GM18868 (cell line): ENCODE results near the gene NAB1.
"Not testable (repeated sequence)": the region's sequence is repeated elsewhere in the genome, so short reads cannot be mapped to it uniquely, and the experiment has no call there.

Experiments used
- ATAC-seq: cut with Tn5 transposase; IDR thresholded peaks from one replicate; pipeline ENCODE4 v1.9.1; 2021; ENCODE audit warnings: mild to moderate bottlenecking, moderate library complexity; ENCODE audit not compliant: unreplicated experiment

The NAB1 gene

GRCh38 chr2:190708650-190709049 lies 59.8 kb downstream of the NAB1 start:
- ATAC-seq, result not testable (repeated sequence)

- ATAC-seq, result no peak
Observed at GRCh38 chr2:190711069-190711468, 62.2 kb downstream of the NAB1 start.

DNA sequence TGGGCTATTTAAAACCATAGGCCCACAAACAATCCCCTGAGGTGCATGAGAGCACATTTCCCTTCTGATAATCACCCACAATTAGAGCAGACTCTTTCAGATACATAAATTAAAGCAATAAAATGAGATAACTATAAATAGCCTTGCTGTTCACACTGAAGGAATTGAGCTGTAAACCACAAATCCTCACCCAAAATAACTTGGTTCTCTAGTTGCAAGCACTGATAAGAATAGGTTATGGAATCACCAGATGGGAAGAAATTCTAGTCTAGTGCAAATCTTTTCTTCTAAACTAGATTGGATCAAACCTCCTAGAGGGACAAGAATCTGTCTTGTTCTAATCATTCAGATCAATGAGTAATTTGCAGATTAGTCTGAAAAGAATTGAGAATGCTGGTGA lies 64.6 kb downstream of the NAB1 start:
- no peak for ATAC-seq

GRCh38 chr2:190714958-190715357 lies 66.1 kb downstream of the NAB1 start:
- no peak for ATAC-seq

- no peak for ATAC-seq
Observed at GRCh38 chr2:190716176-190716807, 67.4 kb downstream of the NAB1 start.

DNA sequence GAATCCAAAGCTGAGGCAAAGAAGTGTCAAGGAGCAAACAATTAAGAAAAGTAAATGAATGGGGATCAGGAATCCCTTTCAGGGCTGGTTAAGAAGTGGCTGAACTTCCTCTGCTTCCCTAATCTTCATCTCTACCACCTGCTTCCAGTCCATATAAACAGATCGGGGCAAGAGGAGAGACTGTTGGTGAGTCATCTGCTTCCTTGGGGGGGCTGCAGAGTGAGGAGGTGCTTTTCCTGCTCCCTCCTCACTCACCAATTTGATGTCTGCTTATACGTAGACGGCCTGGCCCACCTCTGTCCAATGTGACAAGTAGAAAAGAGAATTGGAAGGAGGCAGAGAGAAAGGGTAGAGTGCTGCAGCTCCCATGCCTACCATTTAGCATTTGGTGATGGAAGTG lies 68.4 kb downstream of the NAB1 start:
- ATAC-seq, result no peak

DNA sequence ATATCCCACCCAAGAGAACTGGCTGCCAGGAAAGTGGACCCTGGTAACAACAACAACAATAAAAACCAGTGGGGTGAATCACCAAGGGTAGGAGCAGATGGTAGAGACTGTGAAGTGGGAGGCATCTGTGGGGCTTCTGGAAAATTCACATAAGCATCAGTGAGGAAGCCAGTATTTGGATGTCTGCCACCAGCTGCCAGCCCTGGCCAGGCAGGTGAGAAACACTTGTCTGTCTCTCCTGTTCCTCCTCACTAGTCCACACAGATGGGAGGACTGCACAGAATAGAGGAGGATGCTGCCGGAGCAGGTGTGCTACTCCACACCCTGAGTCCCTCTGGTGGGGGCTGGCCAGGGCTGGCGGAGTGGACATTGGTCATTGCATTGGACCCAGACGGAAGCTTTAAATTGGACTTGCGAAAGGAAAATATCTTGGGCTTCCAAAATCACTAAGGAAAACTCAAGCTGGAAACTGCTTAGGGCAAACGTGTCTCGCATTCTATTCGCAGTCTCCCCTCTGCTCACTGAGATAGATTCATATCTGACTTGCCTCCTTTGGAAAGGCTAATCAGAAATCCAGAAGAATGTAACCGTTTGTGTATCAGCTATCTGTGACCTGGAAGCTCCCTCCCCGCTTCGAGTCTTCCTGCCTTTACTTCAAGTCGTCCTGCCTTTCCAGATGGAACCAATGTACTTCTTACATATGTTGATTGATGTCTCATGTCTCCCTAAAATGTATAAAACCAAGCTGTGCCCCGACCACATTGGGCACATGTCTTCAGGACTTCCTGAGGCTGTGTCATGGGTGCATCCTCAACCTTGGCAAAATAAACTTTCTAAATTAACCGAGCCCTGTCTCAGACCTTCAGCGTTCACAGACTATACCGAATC lies 69.1 kb downstream of the NAB1 start:
- no peak for ATAC-seq

DNA sequence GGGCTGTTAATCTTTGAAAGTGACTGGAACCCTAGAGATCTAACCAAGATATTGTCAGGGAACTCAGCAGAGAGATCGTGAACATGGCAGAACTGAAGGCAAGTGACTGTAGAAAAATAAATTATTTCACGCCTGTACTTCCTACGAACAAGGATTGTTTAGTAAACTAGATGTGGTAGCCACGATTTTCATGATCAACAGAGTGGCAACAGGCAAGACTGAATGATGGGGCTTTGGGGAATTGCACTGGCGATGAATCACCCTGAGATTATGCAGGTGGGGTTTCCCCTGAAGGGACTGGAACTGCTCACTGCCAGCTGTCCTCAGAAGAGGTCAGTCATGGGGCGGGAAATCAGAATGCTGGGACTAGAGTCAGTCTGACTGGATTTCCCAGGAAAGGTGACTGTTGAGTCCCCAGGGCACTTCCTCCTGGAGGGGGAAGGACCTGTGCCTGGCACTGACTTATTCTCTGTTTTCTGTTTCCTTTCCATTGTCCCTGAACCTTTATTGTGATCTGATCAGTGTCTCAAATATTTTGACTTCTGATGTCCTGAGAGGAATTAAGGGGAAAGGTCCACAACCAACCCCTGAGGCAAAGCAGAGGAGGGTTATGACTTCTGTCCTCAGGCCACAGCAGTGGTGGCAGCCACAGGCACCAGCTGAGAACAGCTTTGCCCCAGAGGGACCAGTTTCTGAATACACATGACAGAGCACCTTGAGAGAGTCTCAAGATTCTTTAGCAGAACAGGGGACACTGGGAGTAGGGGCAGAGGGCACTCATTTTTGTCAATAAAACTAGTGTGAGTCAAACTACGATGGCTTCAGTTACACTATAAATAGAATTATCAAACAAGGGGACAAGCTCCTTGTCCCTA lies 70.0 kb downstream of the NAB1 start:
- peak; percentile 65 for ATAC-seq

DNA sequence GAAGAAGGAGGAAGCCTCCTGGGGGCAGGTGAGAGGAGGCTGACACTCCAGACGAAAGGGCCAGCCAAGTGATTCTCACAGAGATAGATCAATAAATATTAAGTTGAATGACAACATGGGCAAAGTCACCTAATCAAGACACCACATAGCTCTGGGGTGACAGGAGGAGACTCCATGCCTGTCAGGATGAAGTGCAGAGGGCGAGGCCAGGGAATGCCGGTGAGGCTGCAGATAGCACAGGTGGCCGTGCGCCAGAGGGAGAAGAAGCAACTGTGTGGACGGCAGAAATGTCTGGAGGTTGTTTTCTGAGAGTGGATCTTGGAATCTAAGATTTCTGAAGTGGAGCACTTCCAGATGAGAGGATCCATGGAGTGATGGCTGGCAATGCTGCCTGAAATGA lies 71.4 kb downstream of the NAB1 start:
- no peak for ATAC-seq

GRCh38 chr2:190720691-190721090 lies 71.8 kb downstream of the NAB1 start:
- ATAC-seq, result no peak

DNA sequence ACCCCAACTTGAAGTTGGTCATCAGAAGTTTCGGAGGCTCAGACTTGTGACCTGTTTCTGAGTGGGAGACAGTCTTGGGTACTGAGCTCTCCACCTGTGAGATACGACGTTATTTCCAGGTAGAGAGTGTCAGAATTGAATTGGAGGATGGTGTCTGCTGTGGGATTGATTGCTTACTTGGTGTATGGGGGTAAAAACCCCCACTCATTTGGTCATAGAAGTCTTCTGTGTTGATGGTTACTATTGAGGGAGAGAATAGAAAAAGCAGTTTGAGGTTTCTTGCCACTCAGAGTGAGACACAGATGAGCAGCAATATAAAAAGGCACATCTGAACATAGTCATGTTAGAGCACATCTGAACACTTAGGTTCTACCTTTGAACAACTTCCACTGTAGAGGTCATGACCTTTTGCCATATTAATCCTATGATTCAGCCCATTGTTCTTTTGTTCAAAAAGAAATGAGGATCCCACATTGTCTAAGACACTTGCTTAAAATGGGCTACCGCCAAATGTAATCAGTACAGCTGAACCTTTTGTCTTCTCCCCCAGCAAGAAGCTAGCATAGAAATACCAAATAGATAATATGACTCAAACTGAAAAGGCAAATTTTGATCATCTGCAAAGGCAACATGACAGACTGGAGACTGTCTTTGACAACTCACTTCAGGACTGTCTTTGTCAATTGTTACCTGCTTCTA lies 73.3 kb downstream of the NAB1 start:
- peak; percentile 68 for ATAC-seq

DNA sequence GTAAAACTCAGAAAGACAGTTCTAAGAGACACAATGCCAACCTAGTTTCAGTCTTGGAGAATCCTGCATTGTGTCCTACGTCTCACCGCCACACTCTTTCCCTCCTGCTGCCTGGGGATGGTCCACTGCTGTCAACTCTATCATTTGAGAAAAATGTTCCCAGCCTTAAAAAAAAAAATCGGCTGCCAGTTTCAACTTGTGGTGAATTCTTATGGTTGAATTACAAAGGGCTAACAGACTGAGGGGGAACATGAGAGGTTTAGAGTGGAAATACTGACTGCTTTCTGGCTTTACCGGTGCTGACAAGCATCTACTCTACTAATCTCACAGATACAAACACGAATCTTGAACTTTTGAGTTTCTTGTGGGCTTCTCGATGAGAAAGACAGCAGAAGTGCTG lies 74.0 kb downstream of the NAB1 start:
- no peak for ATAC-seq

DNA sequence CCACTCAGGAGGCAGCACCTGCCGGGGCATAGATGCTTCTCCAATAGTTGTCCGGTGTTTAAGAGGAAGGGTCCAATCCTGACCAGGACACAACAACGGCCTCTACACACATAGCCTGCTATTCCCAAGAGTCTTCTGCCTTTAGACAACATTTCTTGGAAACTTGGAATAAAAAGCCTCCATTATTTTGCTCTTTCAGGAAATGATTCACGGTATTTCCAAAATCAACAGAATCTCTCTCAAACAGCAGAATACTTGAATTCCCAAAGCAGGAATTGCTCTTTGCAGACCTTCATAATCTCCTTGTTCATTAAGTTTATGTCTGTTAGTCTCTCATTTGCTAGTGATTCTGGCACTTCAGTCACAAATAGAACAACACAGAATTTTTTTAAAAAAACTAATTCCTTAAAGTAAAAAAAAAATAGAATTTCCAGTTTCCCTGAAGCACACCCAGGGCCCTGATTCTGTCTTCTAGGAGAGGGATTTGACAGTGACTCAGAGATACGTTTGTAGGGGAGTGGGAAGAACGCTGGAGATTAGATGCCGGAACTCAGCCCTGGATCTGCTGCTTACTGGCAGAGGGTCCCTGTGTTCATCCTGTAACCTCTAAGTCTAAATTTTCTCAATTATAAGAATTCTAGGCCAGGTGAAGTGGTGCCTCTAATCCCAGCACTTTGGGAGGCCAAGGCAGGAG lies 74.7 kb downstream of the NAB1 start:
- ATAC-seq, result no peak

DNA sequence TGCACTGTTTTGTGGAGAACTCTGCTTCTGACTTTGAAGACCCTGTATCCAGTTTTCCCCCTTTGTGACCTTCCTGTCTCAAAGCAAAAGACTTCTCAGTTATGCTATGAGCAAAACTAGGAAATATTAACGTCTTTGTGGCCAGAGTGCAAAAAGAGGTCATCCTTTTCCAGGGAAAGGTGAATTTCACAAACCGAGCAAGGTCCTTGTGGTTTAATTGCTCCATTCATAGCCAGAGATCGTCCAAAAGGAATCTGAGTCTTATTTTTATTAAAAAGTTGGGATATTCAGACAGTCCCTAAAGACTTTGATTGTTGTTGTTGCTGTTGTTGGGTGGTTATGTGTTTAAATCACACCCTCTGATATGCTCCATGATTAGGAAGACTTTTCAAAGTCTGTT lies 77.4 kb downstream of the NAB1 start:
- no peak for ATAC-seq

GRCh38 chr2:190736355-190736754 lies 87.5 kb downstream of the NAB1 start:
- ATAC-seq, result no peak

DNA sequence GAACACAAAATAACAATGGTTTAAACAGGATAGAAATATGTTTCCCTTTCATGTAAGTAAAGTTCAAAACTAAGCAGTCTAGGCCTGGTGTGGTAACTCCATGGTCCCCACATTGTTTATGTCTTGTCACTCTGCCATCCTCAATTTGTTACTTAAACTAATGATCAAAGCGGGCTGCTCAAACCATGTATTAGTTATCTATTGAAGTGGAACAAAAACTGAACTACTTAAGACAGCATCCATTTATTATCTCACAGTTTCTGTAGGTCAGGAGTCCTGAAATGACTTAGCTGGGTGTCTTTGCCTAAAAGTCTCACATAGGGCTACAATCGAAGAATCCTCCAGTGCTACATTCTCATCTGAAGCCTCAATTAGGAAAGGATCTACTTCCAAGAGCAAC lies 91.6 kb downstream of the NAB1 start:
- no peak for ATAC-seq
